K562 (cell line): ENCODE measurements around the gene AGPAT1. TPM values are rescaled to one million over a fixed set of nuclear protein-coding genes. Genes with fewer than 3 reads are reported as not detected.

Experiments used
- CREB1 ChIP-seq, 2 experiments: sonication (generic) in 1 of 2; formaldehyde crosslinking in 1 of 2; IDR thresholded peaks; 2 replicates each; pipeline versions ENCODE4 v1.6.1 to v1.8.0; 2012 to 2022; ENCODE audit warnings: inconsistent platforms in 1 of 2, mild to moderate bottlenecking in 1 of 2, missing genetic modification reagents in 1 of 2, moderate library complexity in 1 of 2
- HCFC1 ChIP-seq: IDR thresholded peaks from 2 replicates; pipeline ENCODE4 v1.6.1; 2012; ENCODE audit warnings: low read depth, low read length, improper control_type of control experiment
- HDGF ChIP-seq: fragments of 450-650 bp; IDR thresholded peaks from 2 replicates; pipeline ENCODE4 v1.6.1; 2016
- MXI1 ChIP-seq: IDR thresholded peaks from 2 replicates; pipeline ENCODE4 v1.6.1; 2011; ENCODE audit warnings: low read depth, mild to moderate bottlenecking, improper control_type of control experiment, low read length
- NCOA1 ChIP-seq: fragments of 450-650 bp; IDR thresholded peaks from 2 replicates; pipeline ENCODE4 v1.6.1; 2016; ENCODE audit warnings: low read depth
- NR2C1 ChIP-seq, 2 experiments: fragments of 450-650 bp; IDR thresholded peaks; 2 replicates each; pipeline ENCODE4 v1.6.1; 2017; ENCODE audit warnings: mild to moderate bottlenecking in 2 of 2, antibody characterized with exemption in 1 of 2, inconsistent platforms in 1 of 2, missing compliant biosample characterization in 1 of 2, missing genetic modification characterization in 1 of 2
- PHTF2 ChIP-seq: fragments of 250-450 bp; sonication (Bioruptor Pico); IDR thresholded peaks from 2 replicates; pipeline ENCODE4 v1.5.0; 2021; ENCODE audit warnings: mild to moderate bottlenecking
- SAP30 ChIP-seq: fragments of 200-600 bp; sonication (generic); IDR thresholded peaks from 2 replicates; pipeline ENCODE4 v1.6.1; 2012; ENCODE audit warnings: borderline replicate concordance, low read depth, mild to moderate bottlenecking, moderate library complexity, low read length, control low read depth, inconsistent platforms; ENCODE audit not compliant: insufficient read depth, poor library complexity, severe bottlenecking
- SIN3B ChIP-seq: fragments of 450-650 bp; IDR thresholded peaks from 2 replicates; pipeline ENCODE4 v1.6.1; 2017; ENCODE audit warnings: low read depth, mild to moderate bottlenecking, moderate library complexity
- TAF7 ChIP-seq: fragments of 450-650 bp; IDR thresholded peaks from 2 replicates; pipeline ENCODE4 v1.6.1; 2016; ENCODE audit warnings: missing genetic modification characterization, missing compliant biosample characterization
- TAF9B ChIP-seq: fragments of 450-650 bp; IDR thresholded peaks from 2 replicates; pipeline ENCODE4 v1.6.1; 2018; ENCODE audit warnings: mild to moderate bottlenecking; ENCODE audit not compliant: partially characterized antibody
- U2AF1 ChIP-seq: fragments of 200-400 bp; formaldehyde crosslinking; optimal IDR thresholded peaks from 2 replicates; pipeline ENCODE3; 2017; ENCODE audit warnings: mild to moderate bottlenecking, low read depth, low read length, moderate library complexity
- ZBTB5 ChIP-seq: fragments of 450-650 bp; IDR thresholded peaks from 2 replicates; pipeline ENCODE4 v1.6.1; 2017; ENCODE audit warnings: antibody characterized with exemption
- ZNF280A ChIP-seq: fragments of 450-650 bp; IDR thresholded peaks from 2 replicates; pipeline ENCODE4 v1.6.1; 2018; ENCODE audit warnings: mild to moderate bottlenecking, low read depth; ENCODE audit not compliant: partially characterized antibody
- ZNF408 ChIP-seq: fragments of 250-450 bp; sonication (Bioruptor Pico); IDR thresholded peaks from 2 replicates; pipeline ENCODE4 v1.4.0; 2020; ENCODE audit warnings: low read depth, mild to moderate bottlenecking, moderate library complexity
- ZNF41 ChIP-seq: fragments of 250-450 bp; sonication (Bioruptor Pico); conservative IDR thresholded peaks from 2 replicates; pipeline ENCODE4 v1.4.0; 2020; ENCODE audit warnings: mild to moderate bottlenecking
- ZNF507 ChIP-seq: conservative IDR thresholded peaks from 2 replicates; pipeline ENCODE4 v1.6.1; 2017; ENCODE audit warnings: missing genetic modification characterization, missing compliant biosample characterization
- ZNF668 ChIP-seq: fragments of 250-450 bp; sonication (Bioruptor Pico); IDR thresholded peaks from 2 replicates; pipeline ENCODE4 v1.8.0; 2022; ENCODE audit warnings: mild to moderate bottlenecking, inconsistent platforms
- polyA plus RNA-seq, 8 experiments: library from polyadenylated mRNA; depleted of rRNA in 4 of 8; stranded (reverse) in 5 of 8; unstranded in 3 of 8; fragments of >200 nt; fragmentation: Nextera tagmentation in 2 of 8; fragmentation: Illumina TruSeq in 1 of 8; extraction: Ambion mirVana in 2 of 8; extraction: Trizol in 1 of 8; gene quantifications; 2 replicates each; pipeline versions ENCODE4 v1.2.1 to v1.2.3, GENCODE V29; 2011 to 2014; ENCODE audit warnings: inconsistent platforms in 1 of 8, missing spikeins in 1 of 8
- total RNA-seq, 7 experiments: library from RNA; depleted of rRNA in 6 of 7; stranded (reverse); fragments of >200 nt in 6 of 7; fragmentation: Illumina TruSeq in 2 of 7; extraction: Trizol in 2 of 7; gene quantifications; 2 replicates each; pipeline versions ENCODE4 v1.2.1 to v1.2.3, GENCODE V29; 2011 to 2021; ENCODE audit warnings: low replicate concordance in 1 of 7
- TF ChIP-seq, protein P1 (sequence below): sonication (generic); formaldehyde crosslinking; IDR thresholded peaks from 2 replicates; pipeline ENCODE4 v1.9.0; 2022; ENCODE audit warnings: mild to moderate bottlenecking, missing genetic modification reagents

AGPAT1 gene
- total and polyA plus RNA-seq, 9 of the 15 experiments (the other 6 are each of a cell fraction or from before 2014, with no cell fraction given), result 37.9 to 176 (median 69.4) TPM

DNA sequence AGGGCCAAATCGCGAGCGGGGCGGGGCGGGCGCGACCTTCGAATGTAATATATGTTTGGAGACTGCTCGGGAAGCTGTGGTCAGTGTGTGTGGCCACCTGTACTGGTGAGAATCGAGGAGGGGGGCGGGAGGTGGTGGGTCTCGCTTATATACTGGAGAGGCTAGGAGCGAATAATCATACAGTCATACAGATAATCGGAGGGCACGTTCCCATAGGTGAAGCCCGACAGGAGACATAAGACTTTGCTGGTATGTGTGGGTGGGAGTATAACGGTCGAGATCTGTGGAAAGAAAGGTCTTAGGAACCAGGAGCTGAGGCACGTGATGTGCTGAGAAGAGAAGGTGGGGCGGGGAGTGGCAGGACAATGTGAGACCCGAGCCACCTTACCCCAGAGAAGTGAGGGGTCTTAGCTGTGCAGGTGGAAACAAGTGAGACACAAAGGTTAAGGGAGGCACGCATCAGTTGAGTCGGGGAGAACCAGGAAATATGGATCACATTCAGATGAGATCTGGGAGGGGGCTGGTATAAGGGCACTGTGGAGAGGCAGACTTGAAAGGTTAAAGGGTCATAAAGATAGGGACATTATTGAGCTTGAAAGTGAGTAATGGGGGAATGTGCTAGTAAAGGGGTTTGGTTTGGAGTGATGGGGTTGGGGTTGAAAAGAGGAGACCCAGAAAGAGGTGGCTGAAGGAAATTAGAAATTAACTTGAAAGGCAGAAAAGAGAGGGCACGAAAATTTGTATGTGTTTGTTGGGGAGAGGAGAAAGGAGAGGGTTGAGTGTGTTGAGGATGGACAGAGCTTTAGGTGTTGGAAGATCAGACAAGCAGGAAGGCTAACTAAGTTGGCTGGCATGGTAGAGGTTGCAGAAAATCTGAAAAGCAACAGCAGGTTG, 2.9 kb upstream of the AGPAT1 start (continued):
- TF ChIP-seq PHTF2 (CRISPR knock-in tag) (0 out of 2 replicates have a peak, but pooled peaks have one; percentile 28), HCFC1 (no peak), ZNF668 (no peak), CREB1 (IDR thresholded peaks at IDR 0.05) (no peak), CREB1 (CRISPR knock-in tag; IDR thresholded peaks at IDR 0.05) (no peak), MXI1 (0 out of 2 replicates have a peak, but pooled peaks have one; percentile 27), U2AF1 (no peak), ZNF507 (no peak), ZNF41 (CRISPR knock-in tag) (no peak), TAF9B (no peak), ZNF280A (no peak), ZBTB5 (0 out of 2 replicates have a peak, but pooled peaks have one; percentile 24), SAP30 (no peak), NR2C1 (IDR thresholded peaks at IDR 0.05) (no peak), NR2C1 (tag; IDR thresholded peaks at IDR 0.05) (no peak), HDGF (peak; percentile 55; the same call in 1 of the 2 replicates), NCOA1 (no peak; the same call in 1 of the 2 replicates), TAF7 (tag) (peak; percentile 66; the same call in 1 of the 2 replicates), SIN3B (peak; percentile 37; the same call in 1 of the 2 replicates), ZNF408 (CRISPR knock-in tag) (no peak)
- TF ChIP-seq, protein P1, sequence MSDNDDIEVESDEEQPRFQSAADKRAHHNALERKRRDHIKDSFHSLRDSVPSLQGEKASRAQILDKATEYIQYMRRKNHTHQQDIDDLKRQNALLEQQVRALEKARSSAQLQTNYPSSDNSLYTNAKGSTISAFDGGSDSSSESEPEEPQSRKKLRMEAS (CRISPR knock-in tag), result no peak
